Ammon's horn (tissue), 1 donor: Measurements from ENCODE around the gene SAPCD2.
A peak's percentile ranks its signal among the peaks of the same experiment; 100 is the strongest.

Experiments used
- DNase-seq: peaks from one replicate; pipeline ENCODE4 v3.0.0-alpha.2; 2016; ENCODE audit warnings: low spot score

SAPCD2 gene

DNA sequence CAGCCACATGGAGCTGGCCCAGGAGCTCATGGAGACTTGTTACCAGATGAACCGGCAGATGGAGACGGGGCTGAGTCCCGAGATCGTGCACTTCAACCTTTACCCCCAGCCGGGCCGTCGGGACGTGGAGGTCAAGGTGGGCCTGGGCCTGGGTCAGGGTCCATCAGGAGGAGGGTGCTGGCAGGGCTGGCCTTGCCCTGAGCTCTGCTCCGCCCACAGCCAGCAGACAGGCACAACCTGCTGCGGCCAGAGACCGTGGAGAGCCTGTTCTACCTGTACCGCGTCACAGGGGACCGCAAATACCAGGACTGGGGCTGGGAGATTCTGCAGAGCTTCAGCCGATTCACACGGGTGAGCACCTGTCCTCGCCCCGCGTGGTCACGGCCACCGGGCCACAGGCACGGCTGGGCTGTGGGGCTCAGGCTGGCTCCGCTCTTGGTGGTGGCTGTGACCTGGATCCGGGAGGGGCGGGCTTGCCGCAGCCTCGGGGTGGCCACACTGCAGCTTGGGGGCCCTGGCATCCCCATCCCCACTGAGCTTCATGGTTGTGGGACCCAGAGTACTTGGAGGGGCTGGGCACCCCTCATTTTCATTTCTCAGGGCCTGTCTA is 37.1 kb upstream of the SAPCD2 start:
- no peak for DNase-seq

DNA sequence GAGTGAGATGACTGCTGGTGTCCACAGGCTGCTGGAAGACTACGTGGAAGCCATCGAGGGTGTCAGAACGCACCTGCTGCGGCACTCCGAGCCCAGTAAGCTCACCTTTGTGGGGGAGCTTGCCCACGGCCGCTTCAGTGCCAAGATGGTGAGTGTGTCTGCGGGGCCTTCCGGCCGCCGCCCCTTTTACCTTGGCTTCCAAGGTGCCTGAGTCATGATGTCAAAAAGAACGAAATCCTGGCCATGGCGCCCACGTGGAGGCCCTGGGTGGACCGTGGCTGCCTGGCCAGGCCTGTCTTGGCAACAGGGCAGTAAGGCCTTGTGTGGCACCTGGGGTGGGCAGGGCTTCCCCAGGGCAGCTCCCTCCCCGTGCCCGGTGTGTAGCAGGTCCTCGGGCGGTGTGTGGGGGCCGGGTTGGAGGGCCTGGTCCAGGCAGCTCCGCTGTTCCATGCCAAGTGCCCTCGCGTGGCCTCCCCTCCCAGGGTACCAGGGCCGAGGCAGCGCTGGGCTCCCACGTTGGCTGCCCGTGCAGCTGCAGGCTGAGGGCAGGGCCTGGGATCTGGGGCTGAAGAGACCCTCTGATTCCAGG is 36.4 kb upstream of the SAPCD2 start:
- DNase-seq = no peak

DNA sequence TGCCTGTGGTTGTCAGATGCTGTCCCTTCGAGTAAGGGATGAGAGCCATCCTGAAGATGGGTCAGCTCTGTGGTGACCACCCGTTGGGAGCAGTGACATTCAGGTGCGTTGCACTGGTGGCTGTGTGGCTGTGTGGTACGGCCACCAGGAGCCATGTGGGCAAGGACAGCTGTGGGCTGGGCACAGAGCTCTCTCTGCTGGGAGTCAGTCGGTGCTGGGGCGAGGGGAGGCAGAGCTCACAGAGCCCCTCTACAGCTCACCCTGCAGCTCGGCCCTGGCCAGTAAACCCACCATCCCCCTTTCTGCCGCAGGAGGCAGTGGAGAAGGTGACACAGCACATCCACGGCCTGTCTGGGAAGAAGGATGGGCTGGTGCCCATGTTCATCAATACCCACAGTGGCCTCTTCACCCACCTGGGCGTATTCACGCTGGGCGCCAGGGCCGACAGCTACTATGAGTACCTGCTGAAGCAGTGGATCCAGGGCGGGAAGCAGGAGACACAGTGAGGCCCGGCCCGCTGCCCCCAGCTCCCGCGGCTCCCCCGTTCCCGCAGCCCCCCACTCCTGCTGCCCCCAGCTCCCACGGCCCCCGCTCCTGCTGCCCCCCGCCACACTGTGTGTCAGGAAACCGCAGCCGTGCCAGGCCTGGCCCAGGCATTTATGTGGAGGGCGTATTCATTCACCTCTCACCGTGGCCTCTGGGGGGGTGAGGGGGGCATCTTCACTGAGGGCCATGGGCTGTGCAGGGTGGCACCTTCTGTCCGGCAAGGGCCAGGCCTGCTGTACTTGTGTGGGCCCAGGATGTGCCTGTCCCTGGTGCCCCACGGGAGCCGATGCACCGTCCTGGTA is 35.7 kb upstream of the SAPCD2 start:
- DNase-seq = no peak

DNA sequence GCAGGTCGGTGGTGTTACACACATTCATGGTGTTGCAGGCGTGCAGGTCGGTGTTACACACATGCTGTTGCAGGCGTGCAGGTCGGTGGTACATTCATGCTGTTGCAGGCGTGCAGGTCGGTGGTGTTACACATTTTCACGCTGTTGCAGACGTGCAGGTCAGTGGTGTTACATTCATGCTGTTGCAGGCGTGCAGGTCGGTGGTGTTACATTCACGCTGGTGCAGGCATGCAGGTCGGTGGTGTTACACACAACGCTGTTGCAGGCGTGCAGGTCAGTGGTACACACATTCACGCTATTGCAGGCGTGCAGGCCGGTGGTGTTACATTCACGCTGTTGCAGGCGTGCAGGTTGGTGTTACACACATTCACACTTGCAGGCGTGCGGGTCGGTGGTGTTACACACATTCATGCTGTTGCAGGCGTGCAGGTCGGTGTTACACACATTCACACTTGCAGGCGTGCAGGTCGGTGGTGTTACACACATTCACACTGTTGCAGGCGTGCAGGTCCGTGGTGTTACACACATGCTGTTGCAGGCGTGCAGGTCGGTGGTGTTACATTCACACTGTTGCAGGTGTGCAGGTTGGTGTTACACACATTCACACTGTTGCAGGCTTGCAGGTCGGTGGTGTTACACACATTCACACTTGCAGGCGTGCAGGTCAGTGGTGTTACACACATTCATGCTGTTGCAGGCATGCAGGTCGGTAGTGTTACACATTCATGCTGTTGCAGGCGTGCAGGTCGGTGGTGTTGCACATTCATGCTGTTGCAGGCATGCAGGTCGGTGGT is 33.0 kb upstream of the SAPCD2 start:
- DNase-seq = no peak

DNA sequence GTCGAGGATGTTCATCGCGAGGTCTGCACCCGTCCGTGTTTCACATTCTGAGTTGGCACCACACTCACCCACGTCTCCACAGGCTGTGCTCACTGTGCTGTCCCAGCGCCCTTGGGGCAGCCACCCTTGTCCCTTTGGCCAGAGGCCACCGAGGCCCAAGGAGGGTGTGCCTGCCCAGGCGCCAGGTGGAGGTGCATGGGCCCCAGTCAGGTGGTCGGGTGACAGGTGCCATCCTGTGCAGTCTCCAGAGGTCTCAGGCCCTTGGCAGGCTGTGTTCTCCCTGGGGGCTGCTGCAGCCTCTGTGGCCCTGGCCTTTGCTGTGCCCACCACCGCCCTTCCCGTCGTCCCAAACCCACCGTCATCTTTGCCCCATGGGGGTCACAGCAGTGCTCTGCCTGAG is 28.9 kb upstream of the SAPCD2 start:
- DNase-seq = no peak

DNA sequence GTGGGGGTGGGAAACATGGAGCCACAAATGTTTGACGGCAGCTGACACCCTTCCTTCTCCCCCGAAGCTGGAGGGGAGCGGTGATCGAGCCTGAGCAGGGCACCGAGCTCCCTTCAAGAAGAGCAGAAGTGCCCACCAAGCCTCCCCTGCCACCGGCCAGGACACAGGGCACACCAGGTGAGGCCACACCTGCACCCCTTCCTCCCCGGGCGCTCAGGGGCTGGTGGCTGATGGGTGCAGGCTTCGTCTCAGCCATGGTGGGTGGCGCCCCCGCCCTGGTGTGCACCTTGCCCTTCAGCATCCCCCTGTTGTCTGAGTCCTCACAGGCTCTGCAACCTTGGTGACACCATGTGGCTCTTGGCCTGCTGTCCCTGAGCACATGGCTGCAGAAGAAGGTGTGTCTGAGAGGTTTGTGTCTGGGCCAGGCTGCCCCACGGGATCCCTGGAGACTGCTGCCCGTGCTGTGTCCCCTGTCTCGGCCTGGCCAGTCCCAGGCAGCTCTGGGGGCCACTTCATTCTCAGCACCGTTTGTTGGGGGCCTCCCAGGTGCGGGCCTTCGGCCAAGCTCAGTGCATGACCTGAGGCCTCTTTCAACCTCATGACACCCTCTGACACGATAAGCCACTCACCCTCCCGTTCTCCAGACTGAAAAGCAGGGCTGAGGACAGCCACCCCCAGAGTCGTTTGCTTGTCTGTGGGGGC is 27.6 kb upstream of the SAPCD2 start:
- DNase-seq = no peak

DNA sequence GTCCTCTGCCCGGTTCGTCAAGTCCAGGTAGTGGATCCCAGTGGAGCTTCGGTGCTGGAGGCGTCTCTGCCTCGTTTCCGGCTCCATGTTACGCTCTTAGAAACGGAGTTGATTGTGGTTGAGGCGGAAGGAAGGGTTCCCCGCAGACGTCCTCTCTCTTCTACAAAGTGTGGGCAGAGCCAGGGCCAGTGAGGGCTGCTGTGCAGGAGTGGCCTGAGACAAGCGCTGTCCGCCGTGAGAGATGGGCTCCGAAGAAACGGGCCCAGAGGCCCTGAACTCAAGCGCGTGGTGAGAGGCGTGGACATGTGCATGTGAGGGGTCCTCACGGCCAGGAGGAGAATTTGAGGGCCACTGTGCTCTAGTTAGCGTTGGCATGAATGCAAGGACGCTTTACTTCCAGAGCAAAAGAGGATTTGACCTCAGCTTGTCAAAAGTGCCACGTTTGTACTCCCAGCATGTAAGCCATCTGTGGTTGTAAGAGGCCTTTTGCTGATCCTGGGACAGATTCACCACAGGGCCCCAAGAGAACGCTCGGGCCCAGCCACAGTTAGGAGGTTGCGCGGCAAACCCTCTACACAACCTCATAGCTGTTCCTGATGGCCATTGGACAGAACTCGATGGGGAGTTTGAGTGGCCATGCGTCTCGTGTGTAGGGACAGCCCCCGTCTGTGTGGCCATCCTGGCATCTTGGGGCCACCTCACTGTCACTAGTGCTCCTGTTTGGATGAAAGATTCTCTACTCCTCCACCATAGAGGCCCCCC is 26.6 kb upstream of the SAPCD2 start:
- no peak for DNase-seq

DNA sequence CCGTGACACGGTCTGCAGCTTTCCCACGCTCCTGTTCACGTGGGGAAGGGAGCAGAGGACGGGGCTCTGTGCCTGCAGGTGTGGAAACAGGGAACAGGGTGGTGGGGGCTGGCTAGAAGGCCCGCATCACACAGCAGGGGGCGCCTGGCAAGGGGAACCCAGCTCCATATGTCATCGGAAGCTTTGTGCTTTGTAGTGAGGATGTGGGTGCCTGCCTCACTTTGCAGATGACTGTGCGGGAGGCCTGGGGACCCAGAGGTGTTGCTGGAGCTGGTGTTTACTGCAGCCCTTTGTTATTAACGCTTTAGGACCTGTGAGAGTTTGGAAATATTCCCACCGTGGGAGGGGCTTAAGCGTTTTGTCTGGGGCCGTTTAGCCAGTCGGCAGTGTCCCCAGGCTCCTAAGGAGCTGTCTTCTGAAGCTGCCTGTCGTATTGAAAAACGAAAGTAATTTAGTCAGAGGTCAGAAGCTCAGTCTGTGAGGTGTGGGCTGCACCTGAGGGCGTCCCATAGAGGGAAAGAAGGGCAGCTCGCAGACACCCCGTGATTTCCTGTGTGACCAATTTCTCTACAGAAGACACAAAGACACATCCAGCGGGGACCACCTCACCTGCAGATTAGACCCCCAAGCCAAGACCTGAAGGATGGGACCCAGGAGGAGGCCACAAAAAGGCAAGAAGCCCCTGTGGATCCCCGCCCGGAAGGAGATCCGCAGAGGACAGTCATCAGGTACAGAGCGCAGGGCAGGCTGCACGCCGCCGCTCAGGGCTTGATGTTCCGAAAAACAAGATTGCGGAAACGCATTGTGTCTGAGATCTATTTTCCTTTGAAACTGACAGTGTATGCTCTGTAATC is 25.5 kb upstream of the SAPCD2 start:
- DNase-seq = no peak

DNA sequence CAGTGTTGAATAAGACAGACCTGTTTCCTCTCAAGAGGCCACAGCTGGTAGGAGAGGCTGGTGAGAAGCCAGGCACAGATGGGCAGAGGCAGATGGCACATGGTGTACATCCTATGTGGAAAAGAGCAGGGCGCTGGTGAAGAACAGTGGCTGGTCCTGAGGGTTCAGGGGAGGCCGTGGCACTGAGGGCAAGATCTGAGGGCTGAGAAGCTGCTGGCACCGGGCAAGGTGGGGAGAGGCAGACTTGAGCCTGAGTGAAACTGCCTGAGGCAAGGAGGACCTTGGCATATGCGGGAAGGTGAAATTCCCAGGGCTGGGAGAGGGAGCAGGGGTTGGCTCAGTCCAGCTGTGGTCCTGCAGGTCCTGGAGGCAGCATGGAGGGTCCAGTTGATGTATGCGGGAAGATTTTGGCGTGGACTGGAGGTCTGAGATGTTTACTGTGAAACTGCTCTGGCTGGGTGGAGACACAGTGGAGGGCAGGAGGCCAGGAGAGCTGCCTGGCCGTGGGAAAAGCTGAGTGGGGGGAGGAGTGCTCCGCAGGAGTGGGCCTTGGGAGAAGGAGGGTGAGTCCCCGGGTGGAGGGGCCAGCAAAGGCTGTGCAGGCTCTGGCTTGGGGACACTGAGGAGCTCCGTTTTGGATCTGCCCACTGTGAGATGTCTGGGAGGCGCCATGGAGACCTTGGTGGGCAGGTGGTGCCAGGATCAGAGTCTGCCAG is 19.0 kb upstream of the SAPCD2 start:
- DNase-seq = no peak

DNA sequence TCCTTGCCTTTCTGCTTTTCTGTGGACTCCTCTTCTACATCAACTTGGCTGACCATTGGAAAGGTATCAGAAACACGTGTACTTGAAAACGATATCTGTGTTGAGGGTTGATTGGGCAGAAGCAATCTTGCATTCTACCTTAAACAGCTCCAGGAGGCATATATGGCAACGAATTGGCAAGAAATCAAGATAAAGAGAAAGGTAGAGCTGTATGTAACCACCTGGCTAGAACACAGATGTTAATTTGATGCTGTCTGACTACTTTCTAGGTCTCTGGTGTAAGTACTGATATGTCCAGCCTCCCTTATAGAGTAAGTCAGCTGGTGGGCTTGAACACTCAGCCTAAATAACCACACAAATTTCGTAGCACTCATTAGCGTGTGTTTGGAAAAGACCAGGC is 17.8 kb upstream of the SAPCD2 start:
- no peak for DNase-seq

DNA sequence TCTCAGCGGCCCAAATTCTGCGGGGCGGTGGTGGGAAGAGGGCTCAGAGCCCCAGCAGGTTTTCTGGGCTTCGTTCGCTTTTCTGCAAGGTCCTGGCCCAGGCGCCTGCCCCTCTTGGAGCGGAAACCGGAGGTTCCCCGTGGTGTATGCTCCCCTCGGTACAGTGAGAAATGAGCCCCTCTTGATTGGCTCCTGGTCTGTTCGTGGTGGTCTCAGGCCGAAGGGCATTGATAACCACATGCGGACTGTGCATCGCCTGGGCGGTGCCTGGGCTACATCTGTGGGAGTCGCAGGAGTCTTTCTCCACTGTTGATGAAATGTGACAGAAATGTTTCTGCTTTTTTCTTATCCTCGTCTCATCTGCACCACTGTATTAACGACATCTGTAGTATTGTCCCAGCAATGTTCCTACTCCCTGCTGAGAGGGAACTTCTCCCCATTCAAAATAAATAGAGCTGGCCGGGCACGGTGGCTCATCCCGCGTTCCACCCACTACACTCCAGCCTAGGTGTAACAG is 17.1 kb upstream of the SAPCD2 start:
- no peak for DNase-seq

DNA sequence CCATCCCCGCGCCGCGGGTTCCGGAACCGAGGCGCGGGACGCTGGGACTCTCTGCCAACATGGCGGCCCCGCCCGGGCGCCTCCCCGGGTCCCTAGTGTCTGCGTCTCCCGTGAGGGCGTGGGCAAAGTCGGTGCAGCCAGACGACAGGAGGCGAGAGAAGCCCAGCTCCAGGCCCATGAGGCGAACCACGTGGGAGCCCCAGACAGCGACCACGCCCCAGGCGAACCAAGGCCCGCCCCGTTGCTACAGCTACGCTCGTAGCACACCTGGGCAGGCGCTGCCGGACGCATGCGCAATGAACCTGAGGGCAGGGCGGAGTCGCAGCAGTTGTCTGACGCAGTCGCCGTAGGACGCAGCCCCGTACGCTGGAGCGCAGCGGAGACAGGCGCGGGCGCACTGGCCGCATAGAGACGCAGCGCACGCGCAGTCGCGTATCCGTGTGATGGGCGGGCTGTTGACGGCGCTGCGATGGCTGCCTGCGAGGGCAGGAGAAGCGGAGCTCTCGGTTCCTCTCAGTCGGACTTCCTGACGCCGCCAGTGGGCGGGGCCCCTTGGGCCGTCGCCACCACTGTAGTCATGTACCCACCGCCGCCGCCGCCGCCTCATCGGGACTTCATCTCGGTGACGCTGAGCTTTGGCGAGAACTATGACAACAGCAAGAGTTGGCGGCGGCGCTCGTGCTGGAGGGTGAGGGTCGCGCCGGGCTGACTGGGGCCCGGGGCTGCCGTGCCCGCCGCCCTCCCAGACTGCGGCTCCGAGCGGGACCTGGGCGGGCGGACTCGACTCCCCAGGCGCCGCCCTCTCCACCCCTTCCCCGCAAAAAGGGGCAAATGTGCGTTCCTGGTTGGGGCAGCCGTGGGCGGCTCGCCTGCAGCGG is 16.4 kb upstream of the SAPCD2 start, which contains the start of gene MAN1B1:
Gene MAN1B1, plus strand, starts transcription at position 455 of the 878 bp plus-strand sequence. Its CDS starts 15 bp downstream, at position 470.
- DNase-seq = peak; percentile 99

DNA sequence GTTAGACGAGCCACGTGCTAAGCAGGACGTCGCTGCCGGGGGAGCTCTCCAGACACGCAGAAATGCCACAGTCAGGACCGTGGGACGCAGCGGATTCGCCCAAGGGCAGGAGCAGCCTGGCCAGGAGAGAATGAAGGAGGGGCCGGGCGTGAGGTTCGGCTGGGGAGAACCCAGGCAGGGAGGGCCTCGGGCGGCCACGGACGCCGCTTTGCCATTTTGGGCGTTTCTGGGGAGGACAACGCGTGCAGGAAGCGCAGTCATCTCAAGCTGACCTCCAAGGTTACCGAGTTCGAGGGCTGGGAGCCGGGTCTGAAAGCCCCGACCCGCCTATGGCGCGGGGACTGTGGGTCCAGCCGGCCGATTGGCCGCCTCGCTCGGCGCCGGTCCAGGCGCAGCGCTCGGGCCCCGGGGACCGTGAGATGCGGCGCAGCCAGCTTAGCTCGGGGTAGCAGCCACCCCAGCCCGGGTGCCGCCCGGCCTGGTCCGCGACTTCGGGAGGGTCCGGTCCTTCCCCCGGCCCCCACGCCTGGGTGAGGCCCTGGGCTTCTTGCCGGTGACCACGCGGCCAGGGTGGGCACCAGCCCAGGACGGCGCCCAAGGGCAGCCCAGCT is 15.7 kb upstream of the SAPCD2 start:
- no peak for DNase-seq

DNA sequence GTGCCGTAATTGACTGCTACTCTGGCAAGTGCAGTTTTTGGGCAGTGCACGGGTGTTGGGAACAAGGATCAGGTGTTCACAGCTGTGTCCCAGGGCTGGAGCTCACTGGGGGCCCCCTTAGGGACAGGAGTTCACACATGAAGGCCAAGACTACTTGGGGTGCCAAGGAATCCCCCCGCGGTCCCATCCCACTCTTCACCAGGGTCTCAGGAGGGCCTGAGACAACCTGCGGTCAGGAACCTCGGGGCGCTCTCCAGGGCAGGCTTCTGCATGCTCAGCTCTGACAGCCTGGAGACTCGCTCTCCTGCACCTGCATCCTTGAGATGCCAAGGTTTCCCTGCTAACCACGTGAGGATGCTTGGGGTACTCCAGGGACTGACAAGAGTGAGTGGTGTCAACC is 14.2 kb upstream of the SAPCD2 start:
- no peak for DNase-seq

DNA sequence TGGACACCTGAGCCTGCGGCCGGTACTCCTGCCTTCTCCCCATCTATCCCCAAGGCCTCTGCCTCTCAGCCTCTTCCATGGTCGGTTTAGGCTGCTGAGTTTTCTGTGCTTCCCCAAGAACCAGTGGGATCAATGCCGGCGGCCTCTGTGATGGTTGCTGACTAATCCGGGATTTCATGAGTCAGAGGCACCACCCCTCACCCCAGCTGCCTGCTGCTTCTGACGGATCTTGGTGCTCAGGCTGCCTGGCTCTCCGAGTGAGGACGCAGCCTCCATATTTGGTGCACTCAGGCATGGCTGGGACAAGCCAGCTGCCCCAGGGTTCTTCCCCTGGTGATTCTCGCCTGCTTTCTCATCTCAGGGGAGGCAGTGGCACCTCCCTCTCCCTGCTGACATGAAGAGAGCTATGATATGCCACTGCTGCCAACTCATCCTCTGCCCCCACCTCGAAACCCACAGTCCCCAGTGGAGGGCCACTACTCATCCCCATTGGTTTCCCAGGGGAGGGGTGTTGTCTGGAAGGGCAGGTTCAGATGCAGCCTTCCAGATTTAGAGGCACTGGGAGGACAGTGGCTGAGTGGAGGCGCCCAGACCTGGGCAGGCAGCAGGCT is 13.1 kb upstream of the SAPCD2 start:
- peak; percentile 76 for DNase-seq

DNA sequence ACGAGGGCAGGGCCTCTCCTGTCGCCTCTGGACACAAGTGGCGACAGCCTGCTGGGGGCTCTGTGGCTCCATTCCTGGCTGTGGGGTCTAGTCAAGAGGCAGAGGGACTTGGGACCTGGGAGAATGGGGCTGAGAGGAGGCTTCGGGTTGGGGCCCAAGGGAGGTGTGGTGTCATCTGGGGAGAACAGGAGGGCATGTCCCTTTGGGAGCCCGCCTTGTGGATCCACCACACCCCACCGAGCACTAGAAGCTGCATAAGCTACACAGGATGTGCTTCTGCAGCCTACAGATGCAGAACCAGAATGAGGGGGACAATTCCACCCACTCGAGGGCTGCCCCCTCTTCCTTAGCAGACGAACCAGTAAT is 12.6 kb upstream of the SAPCD2 start:
- no peak for DNase-seq

DNA sequence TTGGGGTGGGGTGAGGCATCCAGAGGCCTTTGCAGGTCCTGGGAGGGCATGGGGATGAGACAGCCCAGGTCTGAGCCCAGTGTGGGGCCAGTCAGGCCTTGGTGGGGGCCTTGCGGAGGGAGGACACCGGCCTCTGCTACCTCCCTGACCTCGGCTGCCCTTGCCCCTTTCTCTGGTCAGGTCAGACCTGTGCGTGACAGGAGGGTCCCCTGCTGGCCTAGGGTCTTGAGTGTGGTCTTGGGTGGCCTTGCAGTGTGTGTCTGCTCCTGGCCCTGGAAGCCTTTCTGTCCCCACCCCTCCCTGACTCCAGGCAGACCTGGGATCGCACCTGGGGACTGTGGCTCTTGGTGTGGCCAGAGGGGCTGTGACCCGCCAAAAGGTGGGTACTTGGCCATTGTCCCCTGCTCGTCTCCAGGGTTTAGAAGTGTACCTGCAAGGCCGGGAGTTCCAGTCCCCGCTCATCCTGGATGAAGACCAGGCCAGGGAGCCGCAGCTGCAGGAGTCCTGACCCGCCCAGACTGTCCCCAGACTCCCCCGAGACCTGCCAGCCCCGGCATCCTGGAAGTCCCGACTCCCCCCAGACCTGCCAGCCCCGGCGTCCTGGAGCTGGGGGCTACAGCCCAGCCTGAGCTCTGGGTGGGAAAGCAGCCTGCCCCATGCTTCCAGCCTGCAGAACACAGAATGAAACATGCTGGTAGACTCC is 12.0 kb upstream of the SAPCD2 start:
- no peak for DNase-seq
